GM12873 (cell line): ENCODE data around the gene APOE.

Source experiments
- TF ChIP-seq, protein P1 (sequence below): IDR thresholded peaks from 2 replicates; pipeline ENCODE4 v1.5.1; 2012; ENCODE audit warnings: low read depth, mild to moderate bottlenecking, moderate library complexity, low read length, control low read depth; ENCODE audit not compliant: insufficient read depth; ENCODE audit errors: missing control alignments

Gene APOE

DNA sequence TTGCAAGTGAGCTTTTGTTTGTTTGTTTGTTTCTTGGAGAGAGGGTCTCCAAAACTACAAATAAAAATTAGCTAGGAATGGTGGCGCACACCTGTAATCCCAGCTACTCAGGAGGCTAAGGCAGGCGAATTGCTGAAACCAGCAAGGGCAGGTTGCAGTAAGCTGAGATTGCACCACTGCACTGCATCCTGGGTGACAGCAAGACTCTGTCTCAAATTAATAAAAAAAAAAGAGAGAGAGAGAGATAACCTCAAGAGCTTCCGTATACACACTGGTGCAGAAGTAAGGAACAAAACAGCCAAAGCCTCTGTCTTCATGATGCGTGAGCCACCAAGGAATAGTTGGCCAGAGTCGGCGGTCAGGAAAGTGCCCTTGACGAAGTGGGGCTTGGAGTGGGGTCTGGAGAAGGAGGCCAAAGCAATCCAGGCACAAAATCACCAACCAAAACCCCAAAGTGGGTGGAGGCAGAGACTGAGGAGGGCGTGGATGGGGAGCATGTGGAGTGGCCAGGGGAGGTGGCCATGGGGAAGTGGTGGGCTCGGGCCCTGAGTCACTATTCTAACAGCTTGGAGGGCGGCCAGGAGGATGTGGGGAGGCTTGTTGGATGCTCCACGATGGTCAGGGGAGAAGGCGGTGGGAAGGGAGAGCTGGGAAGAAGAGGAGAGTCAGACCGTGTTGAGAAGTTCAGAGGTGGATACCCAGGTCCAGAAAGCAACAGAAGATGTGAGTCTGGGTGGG is 35.7 kb upstream of the APOE start:
- TF ChIP-seq, protein P1, sequence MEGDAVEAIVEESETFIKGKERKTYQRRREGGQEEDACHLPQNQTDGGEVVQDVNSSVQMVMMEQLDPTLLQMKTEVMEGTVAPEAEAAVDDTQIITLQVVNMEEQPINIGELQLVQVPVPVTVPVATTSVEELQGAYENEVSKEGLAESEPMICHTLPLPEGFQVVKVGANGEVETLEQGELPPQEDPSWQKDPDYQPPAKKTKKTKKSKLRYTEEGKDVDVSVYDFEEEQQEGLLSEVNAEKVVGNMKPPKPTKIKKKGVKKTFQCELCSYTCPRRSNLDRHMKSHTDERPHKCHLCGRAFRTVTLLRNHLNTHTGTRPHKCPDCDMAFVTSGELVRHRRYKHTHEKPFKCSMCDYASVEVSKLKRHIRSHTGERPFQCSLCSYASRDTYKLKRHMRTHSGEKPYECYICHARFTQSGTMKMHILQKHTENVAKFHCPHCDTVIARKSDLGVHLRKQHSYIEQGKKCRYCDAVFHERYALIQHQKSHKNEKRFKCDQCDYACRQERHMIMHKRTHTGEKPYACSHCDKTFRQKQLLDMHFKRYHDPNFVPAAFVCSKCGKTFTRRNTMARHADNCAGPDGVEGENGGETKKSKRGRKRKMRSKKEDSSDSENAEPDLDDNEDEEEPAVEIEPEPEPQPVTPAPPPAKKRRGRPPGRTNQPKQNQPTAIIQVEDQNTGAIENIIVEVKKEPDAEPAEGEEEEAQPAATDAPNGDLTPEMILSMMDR, result no peak

DNA sequence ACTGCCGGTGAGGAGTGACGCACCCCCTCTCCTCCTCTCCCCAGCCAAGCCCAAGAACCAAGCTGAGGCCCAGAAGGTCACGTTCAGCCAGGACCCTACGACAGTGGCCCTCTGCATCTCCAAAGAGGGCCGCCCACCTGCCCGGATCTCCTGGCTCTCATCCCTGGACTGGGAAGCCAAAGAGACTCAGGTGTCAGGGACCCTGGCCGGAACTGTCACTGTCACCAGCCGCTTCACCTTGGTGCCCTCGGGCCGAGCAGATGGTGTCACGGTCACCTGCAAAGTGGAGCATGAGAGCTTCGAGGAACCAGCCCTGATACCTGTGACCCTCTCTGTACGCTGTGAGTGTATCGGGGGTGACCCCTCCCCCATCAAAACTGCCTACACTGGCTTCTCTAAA is 33.8 kb upstream of the APOE start:
- TF ChIP-seq, protein P1, result no peak

DNA sequence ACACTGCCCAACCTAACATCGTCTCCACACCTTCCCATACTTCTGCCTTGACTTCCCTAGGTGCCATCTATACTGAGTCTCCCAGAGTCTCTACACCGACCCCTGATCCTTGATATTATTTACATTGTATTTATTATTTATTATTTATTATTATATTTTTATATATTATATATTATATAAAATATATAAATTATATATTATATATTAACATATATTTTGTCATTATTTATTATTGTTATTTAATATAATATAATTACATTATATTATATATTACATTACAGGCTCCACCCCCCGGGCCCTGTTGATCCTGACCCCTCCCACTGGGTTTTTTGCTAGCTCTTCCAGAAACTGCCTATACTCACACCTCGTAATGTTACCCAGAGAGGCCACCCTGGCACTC is 32.9 kb upstream of the APOE start:
- TF ChIP-seq, protein P1, result no peak

DNA sequence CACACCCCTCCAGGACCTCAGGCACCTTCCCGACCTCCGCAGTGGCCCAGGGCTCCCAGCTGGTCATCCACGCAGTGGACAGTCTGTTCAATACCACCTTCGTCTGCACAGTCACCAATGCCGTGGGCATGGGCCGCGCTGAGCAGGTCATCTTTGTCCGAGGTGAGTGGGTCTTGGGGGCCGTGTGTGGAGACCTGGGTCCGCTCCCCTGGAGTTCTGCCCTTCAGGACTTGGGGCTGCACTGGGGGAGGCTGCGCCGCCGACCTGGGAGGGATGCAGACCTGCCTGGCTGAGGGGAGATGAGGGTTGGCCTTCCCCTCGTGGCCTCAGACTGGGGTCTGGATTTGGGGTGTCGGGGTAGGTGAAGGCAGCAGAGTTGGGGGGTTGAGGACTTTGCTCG is 31.3 kb upstream of the APOE start:
- TF ChIP-seq, protein P1, result no peak

DNA sequence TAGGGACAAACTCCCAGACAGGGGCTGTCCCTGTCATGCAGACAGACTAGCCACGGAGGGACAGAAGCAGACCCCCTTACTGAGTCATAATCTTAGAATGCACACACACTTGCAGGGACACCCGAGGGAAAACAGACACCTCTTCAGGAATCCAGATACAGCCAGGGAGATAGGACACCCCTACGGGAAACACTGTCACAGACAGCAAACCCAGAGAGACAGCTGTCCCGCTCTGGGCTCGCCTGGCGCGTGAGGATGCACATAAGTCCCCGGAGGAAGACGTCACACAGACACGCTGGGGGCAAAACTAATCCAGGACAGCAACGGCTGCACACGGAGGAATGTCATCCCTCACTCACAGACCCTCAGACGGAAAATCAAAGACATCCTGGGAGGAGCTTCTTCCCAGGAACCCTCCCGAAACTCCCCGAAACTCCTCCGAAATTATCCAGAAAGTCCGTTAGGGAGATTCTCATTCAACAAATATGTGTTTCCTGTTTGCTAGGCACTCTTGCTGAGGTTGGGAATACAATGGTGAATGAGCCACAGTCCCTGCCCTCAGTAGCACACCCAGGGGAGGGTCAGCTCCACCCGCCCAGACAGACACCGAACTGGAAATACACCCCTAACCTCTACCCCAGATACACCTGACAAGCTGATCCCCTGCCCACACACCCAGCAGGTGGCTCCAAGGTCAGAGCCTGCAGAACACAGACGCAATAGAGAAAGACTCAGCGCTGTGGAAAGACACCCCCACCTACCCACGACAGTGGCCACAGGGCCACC is 29.7 kb upstream of the APOE start:
- TF ChIP-seq, protein P1, result no peak

DNA sequence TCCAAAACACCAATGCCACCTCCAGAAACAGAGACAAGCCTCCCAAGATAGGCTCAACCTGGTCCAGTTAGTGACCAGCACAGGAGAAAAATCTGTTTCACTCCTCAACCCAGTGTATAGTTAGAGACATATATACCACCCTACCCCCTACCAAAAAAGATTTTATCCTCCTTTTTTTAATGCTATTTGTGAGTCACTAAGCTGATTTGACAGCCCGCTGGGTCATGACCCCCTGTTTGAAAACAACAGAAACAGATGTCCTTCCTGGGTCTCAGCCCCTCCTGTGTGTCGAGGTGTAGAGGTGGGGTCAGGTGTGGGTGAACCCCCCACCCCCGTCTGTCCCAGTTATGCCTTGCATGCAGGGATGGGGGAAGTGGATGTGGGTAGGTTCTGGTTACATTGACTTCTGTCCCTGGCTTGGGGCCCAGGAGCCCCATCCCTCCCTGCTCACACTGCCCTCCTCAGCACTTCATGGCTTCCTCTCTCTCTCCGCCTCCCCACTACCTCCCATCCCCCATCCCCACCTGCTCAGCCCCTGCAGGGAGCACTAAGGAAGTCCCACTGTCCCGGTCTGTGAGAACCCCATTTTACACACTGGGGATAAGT is 28.6 kb upstream of the APOE start:
- TF ChIP-seq, protein P1, result no peak
